GM12878 (cell line): ENCODE measurements around the gene RAB44. TPM values are rescaled to one million over a fixed set of nuclear protein-coding genes. Genes with fewer than 3 reads are reported as not detected.

Experiments used
- ATAC-seq: fragments of 200-7000 bp; cut with Tn5 transposase; 3 replicates; pipeline ENCODE4 v1.9.1; 2020; ENCODE audit warnings: mild to moderate bottlenecking, moderate library complexity
- BruUV-seq: library from RNA; stranded (reverse); fragments of 400-500 nt; replicated peaks from 2 replicates; lab custom pipeline; 2021; lab: Mats Ljungman, UMichigan
- CTCF ChIA-PET: fragments of 300-600 bp; sonication (Branson Sonifier 250); formaldehyde crosslinking; extraction: SDS; loops from one replicate; lab custom pipeline; 2021; ENCODE audit warnings: inconsistent platforms; lab: Yijun Ruan, JAX
- POLR2A ChIA-PET: fragments of 350-600 bp; formaldehyde crosslinking; extraction: SDS; loops from one replicate; lab custom pipeline; 2021; ENCODE audit warnings: inconsistent platforms; lab: Charles Lee
- RAD21 ChIA-PET: fragments of 300-600 bp; sonication (Branson Sonifier 250); formaldehyde crosslinking; loops from one replicate; lab custom pipeline; 2023; ENCODE audit warnings: antibody characterized with exemption; ENCODE audit not compliant: unreplicated experiment; lab: Charles Lee
- SMC1A ChIA-PET: fragments of 300-600 bp; sonication (Branson Sonifier 250); formaldehyde crosslinking; loops from one replicate; lab custom pipeline; 2023; ENCODE audit not compliant: unreplicated experiment, uncharacterized antibody; lab: Charles Lee
- DNase-seq: peaks from one replicate; pipeline ENCODE4 v3.0.0-alpha.2; 2011; ENCODE audit warnings: low read depth, low spot score
- FAIRE-seq: peaks from 3 replicates; lab custom pipeline; 2011; peaks lifted over from hg19 to GRCh38; lab: Jason Lieb, UNC
- H2AFZ ChIP-seq: 2 replicates; pipeline ENCODE4 v1.6.0; 2011; ENCODE audit warnings: low read depth, low read length, control low read depth; ENCODE audit not compliant: control insufficient read depth
- H3K27ac ChIP-seq: 2 replicates; pipeline ENCODE4 v1.5.1; 2011; ENCODE audit warnings: control low read depth; ENCODE audit not compliant: control insufficient read depth, insufficient read depth
- H3K27me3 ChIP-seq, 2 experiments: replicated peaks in 1 of 2; 2 replicates each; pipeline versions ENCODE4 v1.6.0 to v1.6.1; 2011; ENCODE audit warnings: low read length in 1 of 2; ENCODE audit not compliant: control insufficient read depth in 2 of 2, insufficient read depth in 2 of 2
- H3K36me3 ChIP-seq, 2 experiments: 2 replicates each; pipeline ENCODE4 v1.5.1; 2011; ENCODE audit warnings: low read length in 1 of 2; ENCODE audit not compliant: control insufficient read depth in 2 of 2, insufficient read depth in 2 of 2
- H3K4me1 ChIP-seq: 2 replicates; pipeline ENCODE4 v1.6.1; 2011; ENCODE audit warnings: mild to moderate bottlenecking, low read length, moderate library complexity, mixed read lengths; ENCODE audit not compliant: control insufficient read depth, insufficient read depth
- H3K4me2 ChIP-seq: 2 replicates; pipeline ENCODE4 v1.6.0; 2011; ENCODE audit warnings: control low read depth; ENCODE audit not compliant: control insufficient read depth, insufficient read depth
- H3K4me3 ChIP-seq: fragments of 200-600 bp; sonication (generic); 2 replicates; pipeline ENCODE4 v1.5.1; 2016
- H3K79me2 ChIP-seq: 2 replicates; pipeline ENCODE4 v1.6.0; 2011; ENCODE audit warnings: low read length; ENCODE audit not compliant: control insufficient read depth, insufficient read depth
- H3K9ac ChIP-seq: 2 replicates; pipeline ENCODE4 v1.8.0; 2011; ENCODE audit warnings: low read length, control low read depth, mixed read lengths; ENCODE audit not compliant: control insufficient read depth, insufficient read depth
- H3K9me3 ChIP-seq: replicated peaks from 3 replicates; pipeline ENCODE4 v1.5.1; 2011; ENCODE audit warnings: mild to moderate bottlenecking, low read length; ENCODE audit not compliant: control insufficient read depth, insufficient read depth
- H4K20me1 ChIP-seq: 2 replicates; pipeline ENCODE4 v1.6.0; 2011; ENCODE audit not compliant: control insufficient read depth, insufficient read depth
- KDM1A ChIP-seq: fragments of 200-600 bp; sonication (generic); IDR thresholded peaks from 2 replicates; pipeline ENCODE4 v1.6.1; 2016; ENCODE audit warnings: borderline replicate concordance
- NFIC ChIP-seq: IDR thresholded peaks from 2 replicates; pipeline ENCODE4 v1.6.1; 2012; ENCODE audit warnings: low read depth, mild to moderate bottlenecking, inconsistent platforms, low read length, moderate library complexity
- PAX5 ChIP-seq: IDR thresholded peaks from 2 replicates; pipeline ENCODE4 v1.6.1; 2011; ENCODE audit warnings: low read depth, low read length, borderline replicate concordance
- SP1 ChIP-seq: IDR thresholded peaks from one replicate; pipeline ENCODE4 v1.6.1; 2011; ENCODE audit warnings: low read depth, low read length
- WGBS: methylation state at CpG from one replicate; pipeline ENCODE4 v1.1.6; 2016; ENCODE audit warnings: low lambda C conversion rate; ENCODE audit not compliant: insufficient replicate concordance, insufficient coverage; ENCODE audit errors: missing lambda C conversion rate; 5-methylcytosine and 5-hydroxymethylcytosine counted together
- in situ Hi-C: fragments of 300-500 bp; cut with MboI; formaldehyde crosslinking; loops from 9 replicates; pipeline ENCODE4 v1.14.3; 2018; ENCODE audit warnings: mixed read lengths
- intact Hi-C: fragments of 100-400 bp; cut with micrococcal nuclease; formaldehyde crosslinking; loops from one replicate; pipeline ENCODE4 v1.14.2; 2022; ENCODE audit not compliant: unreplicated experiment
- polyA plus RNA-seq, 11 experiments: library from polyadenylated mRNA; depleted of rRNA in 4 of 11; unstranded in 6 of 11; stranded (reverse) in 5 of 11; fragments of >200 nt; fragmentation: Nextera tagmentation in 4 of 11; fragmentation: Illumina TruSeq in 1 of 11; extraction: Ambion mirVana in 4 of 11; extraction: Trizol in 1 of 11; gene quantifications; 1 replicate in 1 of 11; 2 replicates in 10 of 11; pipeline versions ENCODE4 v1.2.1 to v1.2.3, GENCODE V29; 2011 to 2016; ENCODE audit warnings: inconsistent platforms in 2 of 11, missing spikeins in 2 of 11, low read depth in 1 of 11
- total RNA-seq, 4 experiments: library from RNA; depleted of rRNA in 3 of 4; stranded (reverse); fragments of >200 nt in 3 of 4; fragmentation: Illumina TruSeq in 1 of 4; extraction: Trizol in 1 of 4; gene quantifications; 2 replicates each; pipeline versions ENCODE4 v1.2.1 to v1.2.3, GENCODE V29; 2013 to 2021

Gene RAB44
- total and polyA plus RNA-seq, 10 of the 15 experiments (the other 5 are each of a cell fraction or from before 2014, with no cell fraction given) = 0.01 to 0.08 (median 0.05) TPM; not detected in 2

DNA sequence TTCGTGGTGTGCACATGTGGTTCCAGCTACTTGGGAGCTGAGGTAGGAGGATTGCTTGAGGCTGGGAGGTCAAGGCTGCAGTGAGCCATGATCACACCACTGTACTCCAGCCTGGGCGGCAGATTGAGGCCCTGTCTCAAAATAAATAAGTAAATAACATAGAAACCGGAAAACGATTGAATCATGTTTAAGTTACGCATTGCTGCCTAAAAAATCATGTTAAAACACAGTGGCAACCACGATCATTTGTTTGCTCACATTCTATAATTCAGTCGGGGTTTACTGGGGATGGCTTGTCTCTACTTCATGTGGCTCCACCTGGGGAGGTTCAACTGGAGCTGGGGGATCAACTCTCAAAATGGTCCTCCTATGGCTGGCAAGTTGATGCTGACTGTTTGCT is 27.4 kb upstream of the RAB44 start (continued):
- no peak for TF ChIP-seq KDM1A
- TF ChIP-seq SP1 = no peak

DNA sequence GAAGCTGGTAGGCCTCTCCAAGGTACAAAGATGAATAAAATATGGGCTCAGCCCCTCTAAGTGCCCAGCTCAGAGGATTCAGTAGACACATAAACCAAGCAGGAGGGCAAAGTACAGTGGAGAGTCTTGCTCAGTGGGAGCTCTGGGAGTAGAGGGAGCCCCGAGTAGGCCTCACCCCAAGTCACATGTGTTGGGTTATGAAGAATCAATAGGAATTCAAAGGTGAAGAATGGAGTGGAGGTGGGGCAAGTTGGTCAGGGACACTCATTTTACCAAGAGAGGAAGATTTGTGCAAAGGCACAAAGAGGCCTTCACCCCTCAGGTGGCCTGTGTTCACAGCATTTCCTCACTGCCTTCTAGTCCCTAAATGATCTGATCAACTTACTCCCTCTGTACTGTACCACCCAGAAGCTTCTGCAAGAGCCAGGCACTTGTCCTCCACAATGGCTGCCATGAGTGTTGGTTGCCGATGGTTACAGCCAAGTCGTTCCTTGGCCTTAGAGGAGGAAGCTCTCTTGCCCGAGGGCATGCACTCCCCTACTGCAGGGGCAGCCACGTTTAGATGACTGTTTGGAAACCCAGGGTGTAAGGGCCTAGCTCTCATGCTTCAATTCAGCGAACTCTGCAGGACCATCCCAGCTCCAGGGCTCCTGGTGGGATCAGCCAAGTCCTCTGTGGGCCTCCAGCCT is 25.8 kb upstream of the RAB44 start:
- H3K9me3 ChIP-seq = no peaks in the 10 kb centered on the region
- no TSS peak for BruUV-seq
- H4K20me1 ChIP-seq = no peaks in the 10 kb centered on the region
- CTCF ChIA-PET = interaction anchor here (1.6 kb wide), 1 partner anchor 9 kb away, joined by 5 read pairs; no protein-coding TSS in a partner anchor
- in situ Hi-C loops = no loop called here
- H3K4me3 ChIP-seq = no peak overlapping the region
- no peak overlapping the region for H3K27ac ChIP-seq
- H3K79me2 ChIP-seq = peaks cover 10% of the 10 kb centered on the region
- SMC1A ChIA-PET = interaction anchor here (1.2 to 17.5 kb wide), 5 partner anchors 6 to 88 kb away, joined by 4 to 240 read pairs (median 9); no protein-coding TSS in a partner anchor
- POLR2A ChIA-PET = interaction anchor here (0.6 to 13.6 kb wide), 4 partner anchors 6 to 39 kb away, joined by 3 to 243 read pairs (median 54); no protein-coding TSS in a partner anchor
- peaks cover 27% of the 10 kb centered on the region for H3K4me1 ChIP-seq
- RAD21 ChIA-PET = interaction anchor here (1.1 kb wide), 1 partner anchor 9 kb away, joined by 3 read pairs; no protein-coding TSS in a partner anchor
- no peak overlapping the region for H3K9ac ChIP-seq
- WGBS = 93% methylated on average over 6 of the region's 6 CpGs
- intact Hi-C loops = no loop called here
- H2AFZ ChIP-seq = no peak overlapping the region
- H3K4me2 ChIP-seq = no peak overlapping the region
- DNase-seq (no peak), ATAC-seq (no peak), FAIRE-seq (no peak)
- H3K27me3 ChIP-seq = no peaks in the 10 kb centered on the region
- no peaks in the 10 kb centered on the region for H3K36me3 ChIP-seq
- TF ChIP-seq NFIC = no peak
- no peak for TF ChIP-seq PAX5
